GM10248 (cell line): ENCODE measurements around the gene MARCHF3.
"Not testable (repeated sequence)": the region's sequence is repeated elsewhere in the genome, so short reads cannot be mapped to it uniquely, and the experiment has no call there.

ENCODE experiments used
- CTCF ChIA-PET: fragments of 300-600 bp; sonication (Branson Sonifier 250); formaldehyde crosslinking; extraction: SDS; loops from one replicate; lab custom pipeline; 2021; ENCODE audit warnings: antibody characterized with exemption; lab: Yijun Ruan, JAX
- POLR2A ChIA-PET: fragments of 350-650 bp; sonication (Branson Sonifier 250); formaldehyde crosslinking; extraction: SDS; loops from one replicate; lab custom pipeline; 2020; ENCODE audit warnings: antibody characterized with exemption; lab: Yijun Ruan, JAX
- DNase-seq: peaks from one replicate; pipeline ENCODE4 v3.0.0; 2012; ENCODE audit errors: extremely low spot score
- TF ChIP-seq, protein P1 (sequence below): IDR thresholded peaks from 2 replicates; pipeline ENCODE4 v1.5.1; 2012; ENCODE audit warnings: mild to moderate bottlenecking, low read depth; ENCODE audit errors: extremely low read depth, missing control alignments, control extremely low read depth

Gene MARCHF3

GRCh38 chr5:126899476-126899875 is 130.9 kb downstream of the MARCHF3 start:
- DNase-seq: no peak
- ChIA-PET POLR2A (no interaction called here), CTCF (interaction anchor here (1.5 to 1.7 kb wide), 2 partner anchors 16 to 58 kb away, joined by 3 to 5 read pairs; no protein-coding TSS in a partner anchor)
- TF ChIP-seq, protein P1, sequence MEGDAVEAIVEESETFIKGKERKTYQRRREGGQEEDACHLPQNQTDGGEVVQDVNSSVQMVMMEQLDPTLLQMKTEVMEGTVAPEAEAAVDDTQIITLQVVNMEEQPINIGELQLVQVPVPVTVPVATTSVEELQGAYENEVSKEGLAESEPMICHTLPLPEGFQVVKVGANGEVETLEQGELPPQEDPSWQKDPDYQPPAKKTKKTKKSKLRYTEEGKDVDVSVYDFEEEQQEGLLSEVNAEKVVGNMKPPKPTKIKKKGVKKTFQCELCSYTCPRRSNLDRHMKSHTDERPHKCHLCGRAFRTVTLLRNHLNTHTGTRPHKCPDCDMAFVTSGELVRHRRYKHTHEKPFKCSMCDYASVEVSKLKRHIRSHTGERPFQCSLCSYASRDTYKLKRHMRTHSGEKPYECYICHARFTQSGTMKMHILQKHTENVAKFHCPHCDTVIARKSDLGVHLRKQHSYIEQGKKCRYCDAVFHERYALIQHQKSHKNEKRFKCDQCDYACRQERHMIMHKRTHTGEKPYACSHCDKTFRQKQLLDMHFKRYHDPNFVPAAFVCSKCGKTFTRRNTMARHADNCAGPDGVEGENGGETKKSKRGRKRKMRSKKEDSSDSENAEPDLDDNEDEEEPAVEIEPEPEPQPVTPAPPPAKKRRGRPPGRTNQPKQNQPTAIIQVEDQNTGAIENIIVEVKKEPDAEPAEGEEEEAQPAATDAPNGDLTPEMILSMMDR: no peak

DNA sequence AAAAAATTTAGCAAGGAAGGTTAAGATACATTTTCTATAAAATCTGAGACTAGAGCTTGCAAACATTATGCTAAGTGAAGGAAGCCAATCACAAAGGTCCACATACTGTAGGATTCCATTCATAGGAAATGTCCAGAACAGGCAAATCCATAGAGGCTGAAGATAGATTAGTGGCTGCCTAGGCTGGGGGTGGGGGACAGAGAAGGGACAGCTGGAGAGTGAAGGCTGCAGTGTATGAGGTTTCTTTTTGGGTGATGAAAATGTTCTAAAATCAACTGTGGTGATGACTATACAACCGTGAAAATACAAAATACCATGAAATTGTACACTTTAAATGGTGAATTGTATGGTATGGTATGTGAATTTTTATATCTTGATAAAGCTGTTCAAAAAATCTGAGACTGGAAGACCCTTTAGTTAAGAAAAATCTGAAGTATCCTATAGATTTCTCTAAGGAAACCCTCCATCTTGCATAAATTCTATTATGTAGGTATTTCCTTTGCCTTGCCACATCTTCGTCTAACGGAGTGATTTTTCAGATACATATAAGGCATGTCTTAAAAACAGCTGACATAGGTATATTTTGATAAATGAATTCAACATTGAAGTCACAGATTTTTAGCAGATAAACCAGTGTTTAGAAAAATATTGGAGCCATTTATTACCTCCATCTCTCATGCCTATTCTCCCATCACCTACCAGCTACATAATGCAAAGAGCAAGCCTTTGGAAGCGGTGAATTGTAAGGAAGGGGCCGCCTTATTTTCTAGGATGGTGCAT is 132.3 kb downstream of the MARCHF3 start:
- ChIA-PET CTCF (interaction anchor here (1.3 kb wide), 1 partner anchor 14 kb away, joined by 3 read pairs; no protein-coding TSS in a partner anchor), POLR2A (no interaction called here)
- DNase-seq: no peak
- TF ChIP-seq, protein P1: no peak

GRCh38 chr5:126896170-126896702 is 134.1 kb downstream of the MARCHF3 start:
- ChIA-PET POLR2A (no interaction called here), CTCF (no interaction called here)
- TF ChIP-seq, protein P1: no peak
- DNase-seq: no peak

GRCh38 chr5:126895712-126896111 is 134.6 kb downstream of the MARCHF3 start:
- DNase-seq, CTCF ChIA-PET, POLR2A ChIA-PET: not testable (repeated sequence)

GRCh38 chr5:126890414-126890813 is 139.9 kb downstream of the MARCHF3 start:
- CTCF ChIA-PET, DNase-seq, POLR2A ChIA-PET: not testable (repeated sequence)

GRCh38 chr5:126888175-126888574 is 142.2 kb downstream of the MARCHF3 start:
- POLR2A ChIA-PET: no interaction called here
- TF ChIP-seq, protein P1: no peak
- DNase-seq: no peak
- CTCF ChIA-PET: no interaction called here

GRCh38 chr5:126884269-126884819 is 146.0 kb downstream of the MARCHF3 start:
- DNase-seq: no peak
- CTCF ChIA-PET: interaction anchor here (1.0 to 1.3 kb wide), 2 partner anchors 14 to 31 kb away, joined by 3 read pairs; no protein-coding TSS in a partner anchor
- TF ChIP-seq, protein P1: no peak
- POLR2A ChIA-PET: no interaction called here
